DMS 273 treated with DMSO at 0.1 percent for 48 hours (cell line): Measurements from ENCODE around the gene KDM4C.

Experiments used
- DNase-seq: peaks from one replicate; lab custom pipeline; 2025; lab: John Stamatoyannopoulos, UW

The KDM4C gene

GRCh38 chr9:7097785-7098752 lies 340.3 kb downstream of the KDM4C start:
- no peak for DNase-seq

- DNase-seq: no peak
Observed at GRCh38 chr9:7103367-7103766, 345.6 kb downstream of the KDM4C start.

GRCh38 chr9:7103771-7104170 lies 346.0 kb downstream of the KDM4C start:
- DNase-seq: no peak

GRCh38 chr9:7104625-7105024 lies 346.9 kb downstream of the KDM4C start:
- no peak for DNase-seq

- no peak for DNase-seq
Observed at GRCh38 chr9:7105095-7105494, 347.3 kb downstream of the KDM4C start.

GRCh38 chr9:7108936-7109335 lies 351.2 kb downstream of the KDM4C start:
- DNase-seq: no peak

- no peak for DNase-seq
Observed at GRCh38 chr9:7111413-7111812, 353.6 kb downstream of the KDM4C start.

- DNase-seq: no peak
Observed at GRCh38 chr9:7115606-7116005, 357.8 kb downstream of the KDM4C start.

- DNase-seq: no peak
Observed at GRCh38 chr9:7117676-7118561, 360.1 kb downstream of the KDM4C start.

GRCh38 chr9:7118633-7119032 lies 360.9 kb downstream of the KDM4C start:
- DNase-seq: no peak

GRCh38 chr9:7119612-7120011 lies 361.8 kb downstream of the KDM4C start:
- DNase-seq: no peak

- DNase-seq: no peak
Observed at GRCh38 chr9:7121055-7121454, 363.3 kb downstream of the KDM4C start.

- DNase-seq: no peak
Observed at GRCh38 chr9:7121664-7122063, 363.9 kb downstream of the KDM4C start.

- no peak for DNase-seq
Observed at GRCh38 chr9:7123743-7124142, 366.0 kb downstream of the KDM4C start.

- no peak for DNase-seq
Observed at GRCh38 chr9:7125231-7125630, 367.5 kb downstream of the KDM4C start.

- no peak for DNase-seq
Observed at GRCh38 chr9:7129391-7129790, 371.6 kb downstream of the KDM4C start.

GRCh38 chr9:7130266-7130820 lies 372.6 kb downstream of the KDM4C start:
- no peak for DNase-seq

GRCh38 chr9:7132605-7133004 lies 374.8 kb downstream of the KDM4C start:
- no peak for DNase-seq

GRCh38 chr9:7135735-7136134 lies 378.0 kb downstream of the KDM4C start:
- no peak for DNase-seq

- DNase-seq: no peak
Observed at GRCh38 chr9:7137040-7137439, 379.3 kb downstream of the KDM4C start.

GRCh38 chr9:7137571-7137970 lies 379.8 kb downstream of the KDM4C start:
- no peak for DNase-seq

- DNase-seq: no peak
Observed at GRCh38 chr9:7139886-7140285, 382.1 kb downstream of the KDM4C start.

- DNase-seq: no peak
Observed at GRCh38 chr9:7140401-7140800, 382.6 kb downstream of the KDM4C start.
